IPS DF 4.7 (cell line): ENCODE data around the gene RPL7A.
"Not testable (repeated sequence)": the region's sequence is repeated elsewhere in the genome, so short reads cannot be mapped to it uniquely, and the experiment has no call there.

Experiments used
- DNase-seq: peaks from one replicate; pipeline ENCODE4 v3.0.0-alpha.2; 2013; ENCODE audit warnings: low spot score; ENCODE audit errors: extremely low read depth

Gene RPL7A

DNA sequence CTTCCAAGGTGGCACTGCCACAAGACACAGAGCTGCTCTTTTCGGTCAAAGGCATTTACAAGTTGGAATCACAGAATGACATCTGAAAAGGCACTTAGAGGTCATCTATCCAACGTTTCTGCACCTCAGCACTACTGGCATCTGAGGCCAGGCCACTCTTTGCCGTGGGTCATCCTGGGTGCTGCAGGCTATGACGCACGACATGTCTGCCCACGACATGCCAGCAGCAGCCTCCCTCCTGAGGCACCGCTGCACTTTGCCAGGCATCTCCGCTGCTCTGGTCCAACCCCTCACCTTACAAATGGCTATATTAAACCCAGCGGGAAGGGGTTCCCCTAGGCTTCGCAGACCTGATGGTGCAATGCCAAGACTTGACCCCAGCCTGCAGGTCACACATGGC is 19.8 kb downstream of the RPL7A start:
- DNase-seq, result no peak

DNA sequence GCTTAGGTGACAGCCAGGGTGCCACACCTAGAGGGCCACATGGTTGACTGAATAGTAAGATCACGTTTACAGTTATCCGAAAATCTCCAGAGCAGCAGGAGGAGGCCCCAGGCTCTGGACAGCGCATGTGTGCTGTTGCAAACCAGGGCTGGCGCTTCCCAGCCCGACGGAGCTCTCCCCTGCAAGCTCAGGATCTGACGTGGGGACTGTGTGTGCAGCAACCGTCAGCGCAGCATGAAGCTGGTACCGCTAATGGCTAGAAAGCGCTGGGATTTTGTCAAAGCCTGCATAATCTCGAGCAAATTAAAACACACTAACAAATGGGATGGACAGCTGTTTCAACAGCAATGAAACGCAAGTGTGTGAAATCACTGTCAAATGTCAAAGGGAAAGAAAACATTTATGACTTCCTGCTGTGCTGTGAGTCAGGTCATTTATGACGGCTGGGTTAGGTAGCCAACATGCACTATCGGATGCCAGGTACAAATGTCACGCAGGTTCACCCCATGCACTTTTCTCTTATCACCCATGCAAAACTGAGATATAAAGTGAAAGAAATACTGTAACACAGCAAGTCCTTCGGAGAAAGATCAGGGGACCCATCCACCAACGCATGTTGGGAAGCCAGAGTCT is 20.3 kb downstream of the RPL7A start:
- DNase-seq, result no peak

DNA sequence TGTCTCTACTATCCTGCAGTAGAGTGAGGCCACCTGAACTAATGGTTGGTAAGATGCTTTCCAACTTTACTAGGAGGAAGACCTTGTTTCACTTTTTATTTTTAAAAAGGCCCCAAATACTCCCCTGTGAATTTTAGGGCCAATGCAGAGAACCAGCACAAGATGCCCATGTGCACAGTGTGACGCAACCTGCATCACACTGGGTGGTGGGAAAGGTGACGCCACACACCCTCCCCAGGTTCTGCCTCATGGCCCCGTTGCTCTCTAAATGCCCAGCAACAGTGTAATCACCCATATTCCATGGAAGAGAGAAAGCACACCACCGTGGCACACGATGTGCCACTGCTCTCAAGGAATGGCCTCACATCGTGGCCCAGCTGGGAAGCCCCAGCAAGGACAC is 21.4 kb downstream of the RPL7A start:
- DNase-seq, result no peak

DNA sequence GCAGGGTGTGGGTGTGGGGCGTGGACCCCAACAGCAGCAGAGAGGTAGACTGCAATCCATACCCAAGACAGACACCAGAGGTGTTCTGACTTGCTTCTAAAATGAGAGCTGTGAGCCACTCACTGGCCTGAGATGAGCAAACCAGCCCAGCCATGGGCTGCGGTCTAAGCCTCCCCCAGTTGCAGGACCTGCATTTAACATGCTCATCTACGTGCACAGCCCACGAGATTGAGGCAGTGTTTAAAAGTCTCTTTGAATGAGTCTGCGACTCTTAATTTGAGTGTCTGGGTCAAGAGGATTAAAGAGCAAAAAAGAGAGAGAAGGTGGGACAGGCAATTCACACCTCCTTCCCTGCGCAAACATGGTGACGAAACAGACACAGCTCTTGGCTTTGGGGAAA is 21.9 kb downstream of the RPL7A start:
- no peak for DNase-seq

DNA sequence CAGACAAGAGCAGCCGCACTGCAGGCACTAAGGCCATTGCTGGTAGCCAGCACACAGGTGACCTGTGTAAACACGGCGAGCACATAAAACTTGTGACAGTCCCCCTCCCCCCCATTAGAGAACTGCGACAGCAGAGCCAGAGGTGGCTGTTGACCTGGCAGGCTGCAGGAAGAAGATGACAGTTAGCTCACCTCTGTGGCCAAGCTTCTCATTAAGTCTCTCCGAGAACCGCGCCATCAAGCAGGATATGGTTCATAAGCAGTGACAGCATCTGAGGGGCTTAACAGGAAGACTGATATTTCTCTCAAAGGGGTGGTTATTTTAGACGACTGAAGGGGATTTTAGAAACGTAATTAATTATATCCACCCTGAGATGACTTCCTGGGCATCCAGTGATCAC is 22.7 kb downstream of the RPL7A start:
- DNase-seq, result no peak

DNA sequence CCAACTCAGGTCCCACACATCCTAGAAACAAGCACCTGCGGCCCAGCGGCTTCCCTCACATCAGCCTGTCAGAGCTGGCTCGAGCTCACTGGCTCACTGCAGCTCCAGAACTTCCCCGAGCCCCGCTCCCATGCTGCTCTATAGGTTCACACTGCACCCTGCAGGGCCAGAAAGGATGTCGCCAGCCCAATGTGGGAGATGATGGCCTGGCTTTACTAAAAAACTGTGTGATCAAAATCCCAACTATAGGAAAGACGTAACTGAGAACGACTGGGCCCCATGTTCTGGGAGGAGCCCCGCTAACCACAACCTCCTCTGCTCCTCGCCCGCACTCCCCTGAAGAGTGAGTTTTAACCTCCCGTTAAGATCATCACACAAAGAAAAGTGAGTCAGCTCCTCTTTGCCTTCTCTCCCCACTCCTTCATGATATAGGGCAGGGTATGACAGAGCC is 23.3 kb downstream of the RPL7A start:
- DNase-seq, result no peak

DNA sequence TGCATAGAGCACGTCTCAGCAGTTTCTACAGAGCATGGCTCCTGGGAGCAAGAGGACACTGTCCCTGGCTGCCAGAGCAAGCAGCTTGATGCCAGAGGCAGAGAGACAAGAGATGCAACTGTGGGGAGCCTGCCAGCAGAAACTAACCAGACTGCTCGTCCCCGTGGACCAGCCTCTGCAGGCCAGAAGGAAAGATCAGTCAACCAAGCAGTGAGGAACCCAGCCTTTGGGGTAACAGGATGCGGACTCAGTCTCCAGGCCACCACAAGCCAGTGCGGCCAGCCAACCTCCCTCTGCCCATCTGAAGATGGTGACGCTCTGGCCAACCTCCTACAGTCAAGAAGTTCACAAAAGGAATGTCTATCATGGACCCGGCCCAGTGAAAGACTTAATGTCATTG is 24.1 kb downstream of the RPL7A start:
- no peak for DNase-seq

DNA sequence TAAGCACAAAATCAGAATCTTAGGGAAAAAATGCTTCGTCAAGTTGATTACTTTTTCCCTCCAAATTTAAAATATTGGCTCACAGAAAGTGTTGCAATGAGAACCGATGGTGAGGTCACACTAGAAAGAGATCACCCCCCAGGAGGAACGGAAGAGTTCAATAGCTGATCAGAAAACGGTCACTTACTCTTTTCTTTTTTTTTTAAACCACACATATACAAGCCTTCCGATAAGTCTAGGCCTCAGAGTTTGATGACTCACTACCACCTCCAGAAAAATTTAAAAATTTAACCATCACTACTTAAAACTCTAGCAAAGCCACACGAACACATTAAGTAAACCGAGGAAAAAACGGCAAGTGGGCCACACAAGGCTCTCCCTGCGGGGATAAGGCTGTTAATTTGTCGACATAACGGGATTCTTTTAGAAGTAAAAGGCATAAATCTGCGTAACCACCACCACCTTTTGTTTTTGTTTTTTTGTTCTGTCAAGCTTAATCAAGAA is 26.6 kb downstream of the RPL7A start:
- DNase-seq, result no peak

DNA sequence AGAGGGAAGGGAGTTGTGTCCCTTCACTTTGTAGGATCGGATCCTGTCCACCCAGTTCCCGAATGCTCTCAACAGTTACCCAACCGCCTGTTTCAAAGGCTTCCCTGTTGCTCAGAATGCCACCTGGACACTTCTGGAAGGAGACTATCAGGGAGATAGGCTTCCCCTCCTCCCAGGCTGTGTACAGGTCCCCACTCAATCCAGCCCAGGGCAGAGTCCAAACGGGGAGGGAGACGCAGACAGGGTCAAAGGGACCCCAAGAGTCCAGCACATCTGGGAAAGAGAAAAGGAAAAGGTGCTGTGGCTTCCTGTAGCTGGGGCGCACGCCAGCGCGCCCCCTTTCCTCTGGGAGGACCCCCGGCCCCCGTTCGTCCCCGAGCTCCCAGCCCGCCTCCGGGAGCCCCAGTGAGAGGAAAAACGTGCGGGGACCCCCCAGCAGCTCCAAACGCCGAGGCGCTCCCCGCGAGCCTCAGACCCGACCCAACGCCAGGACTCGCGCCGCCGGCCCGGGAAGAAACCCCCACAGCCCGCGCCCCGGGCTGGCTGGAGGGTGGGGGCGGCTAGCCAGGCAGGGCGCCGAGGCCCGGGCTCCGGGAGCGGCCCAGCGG is 27.2 kb downstream of the RPL7A start:
- DNase-seq, result no peak

DNA sequence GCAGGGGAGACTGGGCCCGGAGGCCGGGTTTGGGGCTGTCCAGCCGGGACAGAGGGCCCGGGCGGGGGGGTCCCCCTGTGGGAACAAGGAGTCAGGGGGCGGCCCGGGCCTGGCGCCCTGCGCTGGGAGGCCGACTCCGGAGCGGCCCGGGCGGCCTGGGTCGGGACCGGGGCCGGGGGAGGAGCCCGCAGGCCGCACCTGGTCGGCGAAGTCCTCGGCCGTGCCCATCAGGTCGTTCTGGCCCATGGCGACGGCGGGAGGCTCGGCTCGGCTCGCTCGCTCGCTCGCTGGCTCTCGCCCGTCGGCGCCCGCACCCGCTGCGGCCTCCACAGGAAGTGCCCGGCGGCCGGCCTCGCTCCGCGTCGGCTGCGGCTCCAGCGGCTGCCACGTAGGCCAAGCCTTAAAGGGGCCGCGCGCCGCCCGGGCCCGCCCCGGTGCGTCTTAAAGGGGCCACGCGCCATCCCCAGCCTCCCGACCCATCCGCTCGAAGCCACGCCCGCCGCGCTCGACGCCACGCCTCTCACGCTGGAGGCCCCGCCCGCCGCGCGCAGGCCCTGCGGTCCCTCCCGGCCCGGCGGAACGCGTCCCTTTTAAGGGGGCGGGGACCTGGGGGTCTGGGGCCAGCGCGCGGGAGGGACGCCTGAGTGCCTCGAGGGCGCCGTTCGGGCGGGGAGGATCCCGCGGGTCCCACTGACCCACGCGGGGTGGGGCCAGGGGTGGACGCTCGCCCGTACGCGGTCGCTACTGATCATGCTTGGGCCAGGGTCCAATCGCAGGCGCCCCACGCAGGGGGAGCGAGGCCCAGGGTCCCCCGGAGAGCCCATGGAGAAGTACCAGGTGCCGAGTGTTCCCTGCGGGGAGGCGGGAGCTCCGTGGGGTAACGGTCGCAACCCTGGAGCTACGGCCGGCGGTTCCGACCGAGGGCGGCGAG is 28.0 kb downstream of the RPL7A start, which contains the start of the genes STKLD1 and SURF4:
STKLD1 (plus strand) TSS at position 643 of the 931 bp plus-strand sequence; CDS start at position 751, 108 bp downstream.
SURF4 (minus strand) TSS at position 337 of the 931 bp plus-strand sequence; CDS start at position 246, 91 bp downstream.
- DNase-seq, result no peak

DNA sequence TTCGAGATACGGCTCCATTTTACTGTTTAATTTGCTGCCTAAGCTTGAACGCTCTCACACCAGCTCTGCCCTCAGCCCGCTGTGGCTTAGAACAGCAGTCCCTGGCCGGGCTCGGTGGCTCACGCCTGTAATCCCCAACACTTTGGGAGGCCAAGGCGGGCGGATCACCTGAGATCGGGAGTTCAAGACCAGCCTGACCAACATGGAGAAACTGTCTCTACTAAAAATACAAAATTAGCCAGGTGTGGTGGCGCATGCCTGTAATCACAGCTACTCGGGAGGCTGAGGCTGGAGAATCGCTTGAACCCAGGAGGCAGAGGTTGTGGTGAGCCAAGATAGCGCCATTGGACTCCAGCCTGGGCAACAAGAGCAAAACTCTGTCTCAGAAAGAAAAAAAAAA is 29.3 kb downstream of the RPL7A start:
- DNase-seq, result not testable (repeated sequence)

DNA sequence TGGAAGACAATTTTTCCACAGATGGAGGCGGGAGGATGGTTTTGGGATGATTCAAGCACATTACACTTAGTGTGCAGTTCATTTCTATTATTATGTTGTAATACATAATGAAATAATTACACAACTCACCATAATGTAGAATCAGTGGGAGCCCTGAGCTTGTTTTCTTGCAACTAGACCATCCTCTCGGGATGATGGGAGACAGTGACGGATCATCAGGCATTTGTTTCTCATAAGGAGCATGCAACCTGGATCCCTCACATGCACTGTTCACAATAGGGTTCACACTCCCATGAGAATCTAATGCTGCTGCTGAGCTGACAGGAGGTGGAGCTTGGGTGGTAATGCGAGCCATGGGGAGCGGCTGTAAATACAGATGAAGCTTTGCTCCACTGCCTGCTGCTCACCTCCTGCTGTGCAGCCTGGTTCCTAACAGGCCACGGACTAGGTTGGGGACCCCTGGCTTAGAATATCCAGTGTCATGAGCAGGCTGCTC is 29.8 kb downstream of the RPL7A start:
- DNase-seq, result no peak

DNA sequence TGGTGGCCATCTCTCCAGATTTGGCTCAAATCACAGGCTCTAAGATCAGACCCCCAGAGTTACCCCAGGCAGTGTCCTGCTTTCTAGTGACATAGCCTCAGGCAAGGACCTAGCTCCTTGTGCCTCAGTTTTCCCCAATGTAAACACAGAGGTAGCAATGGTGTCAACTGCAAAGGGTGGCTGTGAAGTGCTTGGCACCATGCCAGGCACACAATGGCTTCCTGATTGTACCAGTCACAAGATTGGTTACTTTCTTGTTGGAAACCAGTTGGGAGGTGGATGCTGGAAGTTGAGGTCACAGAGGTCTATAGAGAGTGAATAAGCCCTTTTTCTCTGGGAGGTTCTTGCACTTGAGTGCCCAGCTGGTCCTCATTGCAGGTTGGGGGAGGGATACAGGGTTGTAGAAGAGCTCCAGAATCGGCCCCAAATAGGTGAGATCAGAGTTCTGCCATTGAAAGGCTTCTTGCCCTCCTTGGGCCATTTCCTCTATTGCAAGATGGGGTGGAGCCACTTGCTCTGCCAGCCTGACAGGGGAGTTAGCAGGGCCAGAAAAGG is 30.5 kb downstream of the RPL7A start:
- DNase-seq, result no peak

DNA sequence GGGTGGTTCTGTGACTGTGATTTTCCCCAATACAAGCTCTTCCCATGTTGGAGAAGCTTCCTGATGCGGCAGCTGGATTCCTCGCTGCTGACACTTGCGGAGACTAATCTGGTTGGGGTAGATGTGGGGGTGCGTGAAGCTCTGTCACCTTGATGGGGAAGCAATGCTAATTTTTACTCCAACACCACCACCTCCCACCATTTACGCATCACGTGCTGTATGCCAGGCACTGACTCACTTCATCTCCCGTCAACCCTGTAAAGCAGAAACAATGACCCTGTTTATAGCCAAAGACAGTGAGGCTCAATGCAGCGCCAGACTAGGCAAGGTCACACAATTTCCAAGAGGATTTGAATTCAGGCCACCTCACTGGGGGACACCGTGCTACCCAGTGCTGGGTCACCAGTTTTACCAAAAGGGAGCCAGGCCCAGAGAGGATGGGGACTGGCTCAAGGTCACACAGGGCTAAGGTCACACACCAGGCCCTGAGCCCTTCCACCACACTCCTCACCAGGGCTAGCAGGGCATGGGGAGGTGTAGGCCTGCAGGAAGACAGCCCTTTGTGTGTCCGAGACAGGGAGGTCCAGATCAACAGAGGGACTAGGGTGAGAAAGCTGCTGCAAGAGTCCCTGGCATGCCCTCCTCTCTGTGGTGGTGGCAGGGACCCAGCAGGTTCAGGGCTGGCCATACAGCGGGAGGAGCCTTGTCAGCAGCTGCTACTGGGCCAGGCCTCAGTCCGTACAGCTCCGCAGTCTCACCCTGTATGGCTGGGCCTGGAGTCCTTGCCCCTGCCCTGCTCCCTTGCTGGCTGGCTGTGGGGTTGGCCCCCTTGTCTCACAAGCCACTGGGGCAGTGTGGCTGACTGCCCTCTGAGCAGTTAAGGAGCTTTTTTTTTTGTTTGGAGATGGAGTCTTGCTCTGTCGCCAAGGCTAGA is 31.4 kb downstream of the RPL7A start:
- DNase-seq, result no peak

DNA sequence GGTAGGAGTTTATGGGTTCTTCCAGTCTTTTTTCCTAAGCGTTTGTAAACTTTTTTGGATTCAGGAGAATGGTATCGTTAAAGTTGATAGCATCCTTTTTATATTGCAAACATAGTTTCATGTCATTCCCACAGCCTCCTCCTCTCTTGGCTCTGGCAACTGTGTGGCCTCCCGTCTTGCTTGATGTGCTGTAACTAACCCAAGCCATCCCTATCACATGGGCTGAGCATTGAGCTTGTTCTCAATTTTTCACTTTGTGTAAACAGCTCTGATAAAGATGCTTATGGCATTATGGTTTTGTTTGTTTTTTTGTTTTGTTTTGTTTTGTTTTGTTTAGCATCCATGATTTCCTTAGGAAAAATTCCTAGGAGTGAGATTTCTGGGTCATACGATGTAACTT is 32.7 kb downstream of the RPL7A start:
- no peak for DNase-seq

DNA sequence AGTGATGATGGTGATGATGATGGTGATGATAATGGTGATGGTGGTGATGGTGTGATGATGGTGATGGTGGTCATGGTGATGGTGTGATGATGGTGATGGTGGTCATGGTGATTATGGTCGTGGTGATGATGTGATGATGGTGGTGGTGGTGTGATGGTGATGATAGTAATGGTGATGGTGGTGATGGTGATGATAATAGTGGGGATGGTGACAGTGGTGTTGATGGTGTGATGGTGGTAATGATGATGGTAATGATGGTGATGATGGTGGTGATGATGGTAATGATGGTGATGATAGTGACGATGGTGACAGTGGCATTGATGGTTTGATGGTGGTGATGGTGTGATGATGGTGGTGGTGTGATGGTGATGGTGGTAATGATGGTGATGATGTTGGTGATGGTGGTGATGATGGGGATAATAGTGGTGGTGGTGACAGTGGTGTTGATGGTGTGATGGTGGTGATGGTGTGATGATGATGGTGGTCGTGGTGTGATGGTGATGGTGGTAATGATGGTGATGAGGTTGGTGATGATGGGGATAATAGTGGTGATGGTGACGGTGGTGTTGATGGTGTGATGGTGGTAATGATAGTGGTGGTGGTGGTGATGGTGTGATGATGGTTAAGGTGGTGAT is 34.6 kb downstream of the RPL7A start:
- DNase-seq, result no peak

DNA sequence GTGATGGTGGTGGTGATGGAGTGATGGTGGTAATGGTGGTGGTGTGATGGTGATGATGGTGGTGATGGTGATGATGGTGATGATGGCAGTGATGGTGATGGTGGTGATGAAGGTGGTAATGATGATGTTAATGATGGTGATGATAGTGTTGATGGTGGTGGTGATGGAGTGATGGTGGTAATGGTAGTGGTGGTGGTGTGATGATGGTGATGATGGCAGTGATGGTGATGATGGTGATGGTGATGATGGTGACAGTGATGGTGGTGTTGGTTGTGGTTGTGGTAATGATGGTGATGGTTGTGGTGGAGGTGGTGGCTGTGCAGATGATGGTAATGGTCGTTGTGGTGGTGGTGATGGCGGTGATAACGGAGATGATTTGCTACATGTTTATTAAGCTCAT is 35.4 kb downstream of the RPL7A start:
- DNase-seq, result no peak

DNA sequence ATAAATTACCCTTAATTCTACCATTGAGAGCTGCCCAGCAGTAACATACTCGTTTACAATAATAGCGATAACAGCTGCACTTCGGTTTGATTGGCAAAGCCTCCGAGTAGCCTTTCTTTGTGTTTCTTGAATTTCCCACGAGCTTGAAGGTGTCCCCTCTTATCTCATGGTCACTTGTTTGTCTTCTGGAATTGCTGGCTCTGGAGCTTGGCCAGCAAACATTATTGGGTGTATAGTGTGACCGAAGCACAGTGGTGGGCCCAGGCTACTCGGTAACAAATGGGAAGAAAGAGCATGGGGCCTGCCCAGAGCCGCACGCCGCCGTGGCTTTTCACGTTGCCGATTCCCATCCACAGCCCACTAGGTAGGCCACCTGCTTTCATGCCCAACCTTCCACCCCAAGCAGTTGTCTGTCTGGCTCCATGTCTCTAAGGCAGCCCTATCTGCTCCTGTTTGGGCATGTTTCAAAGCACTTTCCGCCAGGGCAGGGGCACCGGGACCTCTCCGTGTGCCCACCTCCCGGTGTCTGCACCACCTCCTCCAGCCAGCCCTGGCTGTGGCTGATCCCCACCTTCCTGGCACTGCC is 36.8 kb downstream of the RPL7A start:
- DNase-seq, result no peak

DNA sequence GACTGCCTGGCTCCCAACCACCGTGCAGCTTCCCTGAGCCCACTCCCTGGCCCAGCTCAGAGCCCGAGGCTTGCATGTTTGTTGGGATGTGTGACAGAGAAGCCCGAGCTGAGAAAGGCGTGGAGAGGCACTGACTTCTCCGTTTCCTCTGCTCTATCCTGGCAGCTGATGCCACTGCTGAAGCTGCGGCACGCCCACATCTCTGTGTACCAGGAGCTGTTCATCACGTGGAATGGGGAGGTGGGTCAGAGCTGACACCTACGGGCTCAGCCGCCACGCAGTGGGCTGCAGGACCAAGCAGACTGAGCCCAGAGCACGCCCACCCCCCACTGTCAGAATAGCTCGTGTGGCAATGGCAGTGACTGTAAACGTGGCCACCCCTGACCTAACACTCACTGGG is 37.4 kb downstream of the RPL7A start:
- DNase-seq, result no peak
